GM12891 (cell line): ENCODE measurements around the gene PCDH9.

ENCODE experiments used
- POLR2A ChIP-seq: IDR thresholded peaks from 2 replicates; pipeline ENCODE4 v1.6.1; 2011; ENCODE audit warnings: low read depth, low read length, control low read depth
- TAF1 ChIP-seq: IDR thresholded peaks from 2 replicates; pipeline ENCODE4 v1.6.1; 2011; ENCODE audit warnings: low read depth, low read length, control low read depth

DNA sequence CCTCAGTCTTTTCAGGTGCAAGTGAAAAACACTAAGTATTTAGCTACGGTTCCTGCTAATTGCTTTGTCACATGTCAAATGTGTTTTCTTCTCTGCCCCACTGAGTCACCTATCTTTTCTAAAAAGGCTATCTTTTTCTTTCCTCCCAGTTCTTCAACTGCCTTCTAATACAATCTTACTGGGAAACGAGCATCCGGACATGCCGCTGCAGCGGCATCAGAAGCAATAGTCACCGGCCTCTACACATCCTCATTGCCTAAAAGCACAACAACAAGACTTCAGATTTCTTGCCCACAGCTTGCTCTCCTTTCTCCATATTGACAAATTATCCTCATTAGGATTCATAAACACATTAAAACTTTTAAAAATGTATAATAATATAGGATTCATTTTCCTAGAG, 1.2 kb downstream of the PCDH9 start:
- no peak for TF ChIP-seq POLR2A
- no peak for TF ChIP-seq TAF1
